NCI-H1436 (cell line): ENCODE measurements around the gene TAGLN2.
A peak's percentile ranks its signal among the peaks of the same experiment; 100 is the strongest.

ENCODE experiments used
- DNase-seq: peaks from one replicate; lab custom pipeline; 2025; lab: John Stamatoyannopoulos, UW

TAGLN2 gene

GRCh38 chr1:159924791-159925718, at the start of gene TAGLN2:
Gene TAGLN2, minus strand, starts transcription at chr1:159925507. Its CDS starts 4,998 bp downstream, at chr1:159920509.
- DNase-seq: peak; percentile 80

GRCh38 chr1:159974350-159974965, 49.2 kb upstream of the TAGLN2 start:
- DNase-seq: no peak

GRCh38 chr1:159973350-159973940, 48.1 kb upstream of the TAGLN2 start:
- no peak for DNase-seq

DNA sequence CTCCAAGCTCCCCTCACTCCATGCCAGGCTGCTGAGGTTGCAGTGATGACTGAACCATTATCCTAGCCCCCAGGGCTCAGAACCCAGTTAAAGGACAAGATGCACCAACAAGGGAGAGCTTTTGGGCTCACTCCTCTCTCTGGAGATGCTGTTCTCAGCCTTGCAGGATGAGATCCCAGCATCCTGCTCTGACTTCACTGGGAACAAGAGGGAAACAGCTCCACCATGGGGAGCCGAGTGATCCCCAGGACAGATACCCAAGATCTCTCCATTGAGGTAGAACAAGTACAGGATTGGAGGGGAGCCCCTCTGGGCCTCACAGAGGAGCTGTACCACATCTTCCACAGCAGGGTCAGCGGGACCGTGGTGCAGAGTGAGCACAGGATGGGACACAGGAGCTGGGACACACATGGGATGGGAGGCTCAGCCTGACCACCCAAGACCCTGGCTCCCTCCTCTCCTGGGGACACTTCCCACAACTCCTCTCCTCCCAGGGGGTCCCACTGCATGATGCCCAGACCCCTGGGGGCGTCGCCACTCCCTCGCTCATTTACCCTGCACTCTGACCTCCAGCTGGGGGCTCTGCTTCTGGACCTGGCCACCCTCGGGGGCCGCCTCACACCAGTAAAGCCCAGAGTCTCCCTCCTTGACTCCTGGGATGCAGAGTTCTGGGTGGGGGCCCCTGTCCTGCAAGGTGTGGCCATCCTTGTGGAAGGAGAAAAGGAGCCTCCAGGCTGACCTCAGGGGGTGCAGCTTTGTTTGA, 47.3 kb upstream of the TAGLN2 start:
- DNase-seq: no peak

- no peak for DNase-seq
Measured at GRCh38 chr1:159970932-159971342, 45.6 kb upstream of the TAGLN2 start.

- DNase-seq: no peak
Measured at GRCh38 chr1:159968901-159969300, 43.6 kb upstream of the TAGLN2 start.

DNA sequence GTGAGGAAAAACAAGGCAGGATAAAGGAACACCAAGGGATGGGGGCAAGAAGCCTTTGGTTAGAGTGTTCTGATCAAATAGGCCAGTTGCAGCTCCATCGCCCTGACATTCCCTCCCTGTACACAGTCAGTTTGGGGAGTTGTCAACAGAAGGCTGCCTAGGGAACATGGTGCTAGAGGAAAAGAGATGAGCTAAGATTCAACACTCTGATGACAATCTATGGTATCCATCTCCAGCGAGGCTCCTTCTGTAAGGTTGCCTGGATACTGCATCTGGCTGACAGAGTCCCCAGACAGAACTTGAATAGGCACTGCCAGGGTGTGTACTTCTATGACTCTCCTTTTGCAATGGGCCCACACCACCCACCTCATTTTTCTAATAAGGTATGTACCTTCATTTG, 40.0 kb upstream of the TAGLN2 start:
- no peak for DNase-seq

DNA sequence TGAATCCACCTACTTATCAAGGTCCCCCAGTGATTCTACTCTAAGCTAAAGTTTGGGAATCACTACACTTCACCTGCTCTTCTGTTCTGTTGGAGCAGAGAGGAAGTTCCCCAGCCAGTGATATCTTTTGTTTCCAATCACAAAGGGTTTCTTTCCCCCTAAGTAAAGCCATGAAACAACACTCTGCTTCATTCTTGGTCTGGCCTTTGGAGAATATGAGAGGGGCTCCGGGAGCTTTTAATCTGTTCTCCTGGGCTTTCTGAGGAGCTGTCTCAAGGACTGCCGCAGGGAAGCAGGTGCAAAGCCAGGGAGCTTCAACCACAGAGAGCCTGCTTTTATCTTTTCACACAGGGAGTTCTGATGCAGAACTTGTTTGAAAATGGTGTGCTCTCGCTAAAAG, 38.8 kb upstream of the TAGLN2 start:
- DNase-seq: peak; percentile 61

DNA sequence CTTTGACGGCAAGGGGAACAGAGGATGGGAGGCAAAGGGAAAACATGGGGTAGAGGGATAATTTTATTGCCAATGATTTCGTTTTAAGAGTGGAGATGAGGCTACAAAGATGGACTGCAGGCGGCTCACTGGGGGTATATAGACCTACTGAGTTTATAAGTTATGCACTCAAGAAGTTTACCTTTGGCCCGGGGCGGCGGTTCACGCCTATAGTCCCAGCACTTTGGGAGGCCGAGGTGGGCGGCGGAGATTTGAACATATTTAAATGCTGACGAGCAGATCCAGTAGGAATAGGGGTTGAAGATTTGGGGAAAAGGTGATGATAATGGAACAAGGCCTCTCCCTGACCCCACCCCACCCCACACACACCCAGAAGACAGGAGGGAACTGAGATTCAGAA, 36.9 kb upstream of the TAGLN2 start:
- DNase-seq: no peak

GRCh38 chr1:159961636-159962035, 36.3 kb upstream of the TAGLN2 start:
- no peak for DNase-seq

GRCh38 chr1:159960721-159961381, 35.5 kb upstream of the TAGLN2 start:
- no peak for DNase-seq

DNA sequence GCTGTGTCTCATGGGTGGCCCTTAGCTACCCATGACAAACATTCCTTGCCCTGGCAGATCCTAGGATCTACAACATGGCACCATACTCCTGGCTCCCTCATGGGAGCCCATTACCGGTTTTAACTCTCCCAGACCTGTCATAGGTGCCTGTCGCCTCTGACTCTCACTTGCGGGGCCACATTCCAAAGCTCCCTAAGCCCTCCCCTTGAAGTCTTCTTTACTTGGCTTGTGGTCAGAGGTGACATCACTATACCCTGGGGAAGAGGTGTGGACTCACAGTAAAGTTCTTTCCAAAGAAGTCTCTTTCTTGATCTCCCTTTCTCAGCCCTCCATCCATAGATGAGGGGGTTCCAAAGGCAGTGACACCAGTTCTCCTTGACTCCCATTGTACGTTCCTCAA, 34.1 kb upstream of the TAGLN2 start:
- no peak for DNase-seq

GRCh38 chr1:159958719-159959380, 33.5 kb upstream of the TAGLN2 start:
- no peak for DNase-seq

DNA sequence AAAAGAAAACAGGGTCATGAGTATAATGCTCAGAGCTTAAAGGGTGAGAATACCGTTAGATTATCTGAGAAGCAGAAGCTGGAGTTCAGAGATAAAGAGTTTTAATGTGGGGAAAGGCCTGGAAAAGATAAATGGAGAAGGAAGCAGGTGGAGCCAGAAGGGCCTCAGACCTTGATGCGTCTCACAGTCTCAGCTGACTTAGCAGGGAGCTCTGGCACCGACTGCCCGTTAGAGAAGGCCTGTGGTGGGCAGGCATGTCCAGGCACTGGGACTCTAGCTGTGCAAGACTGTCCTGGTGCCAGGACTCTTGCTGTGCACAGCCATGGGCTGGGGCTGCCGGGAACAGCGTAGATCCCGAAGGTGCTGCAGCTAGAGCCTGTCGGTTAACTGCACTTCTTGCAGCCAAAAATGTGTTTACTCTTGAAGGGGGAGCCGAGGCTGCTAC, 32.5 kb upstream of the TAGLN2 start:
- DNase-seq: no peak

- no peak for DNase-seq
Measured at GRCh38 chr1:159955456-159955855, 30.1 kb upstream of the TAGLN2 start.

GRCh38 chr1:159953536-159954515, 28.5 kb upstream of the TAGLN2 start, which contains the start of gene SLAMF9:
Gene SLAMF9, minus strand, starts transcription at chr1:159954237. Its CDS starts 100 bp downstream, at chr1:159954137.
- DNase-seq: no peak

DNA sequence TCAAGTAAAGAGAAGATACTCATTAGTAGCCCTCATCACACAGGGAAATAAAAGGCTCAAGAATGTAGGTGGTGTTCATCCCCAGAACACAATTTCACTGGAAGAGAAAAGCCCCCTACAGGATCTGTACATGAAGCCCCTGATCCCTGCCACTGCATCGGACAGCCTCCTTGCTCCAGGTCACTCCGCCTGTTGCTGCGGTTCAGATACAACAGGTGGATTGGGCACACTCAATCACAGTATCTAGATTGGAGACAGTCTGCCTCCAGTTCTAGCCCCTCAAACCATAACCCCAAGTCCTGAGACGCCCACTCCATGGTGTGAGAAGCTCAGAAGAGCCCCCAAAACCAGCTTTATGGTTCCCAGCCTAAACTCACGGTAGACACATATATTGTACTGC, 27.6 kb upstream of the TAGLN2 start:
- no peak for DNase-seq

DNA sequence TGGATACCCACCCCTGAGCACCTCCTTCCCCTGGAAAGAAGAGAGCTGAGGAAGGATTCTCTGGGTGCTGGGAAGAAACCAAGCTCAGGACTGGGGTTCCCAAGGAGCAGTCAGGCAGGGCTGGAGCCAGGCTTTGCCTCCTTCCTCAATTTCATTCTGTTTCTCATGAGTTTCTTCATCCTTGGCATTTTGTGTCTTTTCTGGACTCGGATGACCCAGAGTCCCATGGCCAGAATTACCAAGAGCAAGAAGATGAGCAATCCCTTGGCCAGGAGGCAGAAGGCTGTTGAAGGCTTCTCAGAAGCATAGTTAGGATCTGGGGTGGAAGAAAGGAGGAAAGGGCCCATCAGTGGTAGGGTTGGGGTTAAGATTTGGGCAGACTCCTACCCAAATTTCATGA, 26.2 kb upstream of the TAGLN2 start:
- DNase-seq: no peak

- no peak for DNase-seq
Measured at GRCh38 chr1:159951016-159951415, 25.7 kb upstream of the TAGLN2 start.

- no peak for DNase-seq
Measured at GRCh38 chr1:159949981-159950381, 24.7 kb upstream of the TAGLN2 start.
